ENCODE measurements around the gene ALKBH7. TPM values are rescaled to one million over a fixed set of nuclear protein-coding genes. Genes with fewer than 3 reads are reported as not detected.
A peak's percentile ranks its signal among the peaks of the same experiment; 100 is the strongest.

Gene ALKBH7
- total and polyA plus RNA-seq, 2 of the 13 experiments (the other 11 are each of a cell fraction or from before 2014, with no cell fraction given): 29.6 to 45.9 TPM

DNA sequence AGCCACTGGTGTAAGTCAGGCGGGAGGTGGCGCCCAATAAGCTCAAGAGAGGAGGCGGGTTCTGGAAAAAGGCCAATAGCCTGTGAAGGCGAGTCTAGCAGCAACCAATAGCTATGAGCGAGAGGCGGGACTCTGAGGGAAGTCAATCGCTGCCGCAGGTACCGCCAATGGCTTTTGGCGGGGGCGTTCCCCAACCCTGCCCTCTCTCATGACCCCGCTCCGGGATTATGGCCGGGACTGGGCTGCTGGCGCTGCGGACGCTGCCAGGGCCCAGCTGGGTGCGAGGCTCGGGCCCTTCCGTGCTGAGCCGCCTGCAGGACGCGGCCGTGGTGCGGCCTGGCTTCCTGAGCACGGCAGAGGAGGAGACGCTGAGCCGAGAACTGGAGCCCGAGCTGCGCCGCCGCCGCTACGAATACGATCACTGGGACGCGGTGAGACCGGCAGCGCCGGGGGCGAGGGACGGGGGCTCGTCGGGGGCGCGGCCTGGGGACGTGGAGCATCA lies at the start of gene ALKBH7 (continued):
- TF ChIP-seq, protein P1, sequence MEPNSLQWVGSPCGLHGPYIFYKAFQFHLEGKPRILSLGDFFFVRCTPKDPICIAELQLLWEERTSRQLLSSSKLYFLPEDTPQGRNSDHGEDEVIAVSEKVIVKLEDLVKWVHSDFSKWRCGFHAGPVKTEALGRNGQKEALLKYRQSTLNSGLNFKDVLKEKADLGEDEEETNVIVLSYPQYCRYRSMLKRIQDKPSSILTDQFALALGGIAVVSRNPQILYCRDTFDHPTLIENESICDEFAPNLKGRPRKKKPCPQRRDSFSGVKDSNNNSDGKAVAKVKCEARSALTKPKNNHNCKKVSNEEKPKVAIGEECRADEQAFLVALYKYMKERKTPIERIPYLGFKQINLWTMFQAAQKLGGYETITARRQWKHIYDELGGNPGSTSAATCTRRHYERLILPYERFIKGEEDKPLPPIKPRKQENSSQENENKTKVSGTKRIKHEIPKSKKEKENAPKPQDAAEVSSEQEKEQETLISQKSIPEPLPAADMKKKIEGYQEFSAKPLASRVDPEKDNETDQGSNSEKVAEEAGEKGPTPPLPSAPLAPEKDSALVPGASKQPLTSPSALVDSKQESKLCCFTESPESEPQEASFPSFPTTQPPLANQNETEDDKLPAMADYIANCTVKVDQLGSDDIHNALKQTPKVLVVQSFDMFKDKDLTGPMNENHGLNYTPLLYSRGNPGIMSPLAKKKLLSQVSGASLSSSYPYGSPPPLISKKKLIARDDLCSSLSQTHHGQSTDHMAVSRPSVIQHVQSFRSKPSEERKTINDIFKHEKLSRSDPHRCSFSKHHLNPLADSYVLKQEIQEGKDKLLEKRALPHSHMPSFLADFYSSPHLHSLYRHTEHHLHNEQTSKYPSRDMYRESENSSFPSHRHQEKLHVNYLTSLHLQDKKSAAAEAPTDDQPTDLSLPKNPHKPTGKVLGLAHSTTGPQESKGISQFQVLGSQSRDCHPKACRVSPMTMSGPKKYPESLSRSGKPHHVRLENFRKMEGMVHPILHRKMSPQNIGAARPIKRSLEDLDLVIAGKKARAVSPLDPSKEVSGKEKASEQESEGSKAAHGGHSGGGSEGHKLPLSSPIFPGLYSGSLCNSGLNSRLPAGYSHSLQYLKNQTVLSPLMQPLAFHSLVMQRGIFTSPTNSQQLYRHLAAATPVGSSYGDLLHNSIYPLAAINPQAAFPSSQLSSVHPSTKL (CRISPR knock-in tag; IDR thresholded peaks at IDR 0.05): no peak
- TF ChIP-seq FOXP1 (IDR thresholded peaks at IDR 0.05): no peak
- no peak for TF ChIP-seq FOXP1 (CRISPR knock-in tag; IDR thresholded peaks at IDR 0.05)
- TF ChIP-seq ZNF296 (CRISPR knock-in tag; conservative IDR thresholded peaks at IDR 0.05): no peak
- TF ChIP-seq CENPT (CRISPR knock-in tag; IDR thresholded peaks at IDR 0.05; ENCODE audit: low read depth): peak; percentile 85; the same call in 1 of the 2 replicates
- TF ChIP-seq ZSCAN25 (CRISPR knock-in tag; IDR thresholded peaks at IDR 0.05): no peak
- TF ChIP-seq, protein P2, sequence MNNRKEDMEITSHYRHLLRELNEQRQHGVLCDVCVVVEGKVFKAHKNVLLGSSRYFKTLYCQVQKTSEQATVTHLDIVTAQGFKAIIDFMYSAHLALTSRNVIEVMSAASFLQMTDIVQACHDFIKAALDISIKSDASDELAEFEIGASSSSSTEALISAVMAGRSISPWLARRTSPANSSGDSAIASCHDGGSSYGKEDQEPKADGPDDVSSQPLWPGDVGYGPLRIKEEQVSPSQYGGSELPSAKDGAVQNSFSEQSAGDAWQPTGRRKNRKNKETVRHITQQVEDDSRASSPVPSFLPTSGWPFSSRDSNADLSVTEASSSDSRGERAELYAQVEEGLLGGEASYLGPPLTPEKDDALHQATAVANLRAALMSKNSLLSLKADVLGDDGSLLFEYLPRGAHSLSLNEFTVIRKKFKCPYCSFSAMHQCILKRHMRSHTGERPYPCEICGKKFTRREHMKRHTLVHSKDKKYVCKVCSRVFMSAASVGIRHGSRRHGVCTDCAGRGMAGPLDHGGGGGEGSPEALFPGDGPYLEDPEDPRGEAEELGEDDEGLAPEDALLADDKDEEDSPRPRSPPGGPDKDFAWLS (CRISPR knock-in tag; IDR thresholded peaks at IDR 0.05; ENCODE audit: borderline replicate concordance): no peak
- TF ChIP-seq XBP1 (CRISPR knock-in tag; IDR thresholded peaks at IDR 0.05): no peak
- TF ChIP-seq, protein P3, sequence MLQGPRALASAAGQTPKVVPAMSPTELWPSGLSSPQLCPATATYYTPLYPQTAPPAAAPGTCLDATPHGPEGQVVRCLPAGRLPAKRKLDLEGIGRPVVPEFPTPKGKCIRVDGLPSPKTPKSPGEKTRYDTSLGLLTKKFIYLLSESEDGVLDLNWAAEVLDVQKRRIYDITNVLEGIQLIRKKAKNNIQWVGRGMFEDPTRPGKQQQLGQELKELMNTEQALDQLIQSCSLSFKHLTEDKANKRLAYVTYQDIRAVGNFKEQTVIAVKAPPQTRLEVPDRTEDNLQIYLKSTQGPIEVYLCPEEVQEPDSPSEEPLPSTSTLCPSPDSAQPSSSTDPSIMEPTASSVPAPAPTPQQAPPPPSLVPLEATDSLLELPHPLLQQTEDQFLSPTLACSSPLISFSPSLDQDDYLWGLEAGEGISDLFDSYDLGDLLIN (CRISPR knock-in tag; IDR thresholded peaks at IDR 0.05; ENCODE audit: borderline replicate concordance): no peak; the same call in 1 of the 2 replicates
- no peak for TF ChIP-seq ELF4 (CRISPR knock-in tag; IDR thresholded peaks at IDR 0.05; ENCODE audit: borderline replicate concordance)
- TF ChIP-seq HMGA1 (CRISPR knock-in tag; conservative IDR thresholded peaks at IDR 0.05): no peak
- TF ChIP-seq, protein P4, sequence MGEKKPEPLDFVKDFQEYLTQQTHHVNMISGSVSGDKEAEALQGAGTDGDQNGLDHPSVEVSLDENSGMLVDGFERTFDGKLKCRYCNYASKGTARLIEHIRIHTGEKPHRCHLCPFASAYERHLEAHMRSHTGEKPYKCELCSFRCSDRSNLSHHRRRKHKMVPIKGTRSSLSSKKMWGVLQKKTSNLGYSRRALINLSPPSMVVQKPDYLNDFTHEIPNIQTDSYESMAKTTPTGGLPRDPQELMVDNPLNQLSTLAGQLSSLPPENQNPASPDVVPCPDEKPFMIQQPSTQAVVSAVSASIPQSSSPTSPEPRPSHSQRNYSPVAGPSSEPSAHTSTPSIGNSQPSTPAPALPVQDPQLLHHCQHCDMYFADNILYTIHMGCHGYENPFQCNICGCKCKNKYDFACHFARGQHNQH (CRISPR knock-in tag; IDR thresholded peaks at IDR 0.05): peak; percentile 12; the same call in 1 of the 2 replicates
- TF ChIP-seq MTA1 (CRISPR knock-in tag; IDR thresholded peaks at IDR 0.05; ENCODE audit: borderline replicate concordance): peak; percentile 36; the same call in 1 of the 2 replicates
- TF ChIP-seq JDP2 (CRISPR knock-in tag; IDR thresholded peaks at IDR 0.05; ENCODE audit: borderline replicate concordance): no peak
- TF ChIP-seq HMG20B (CRISPR knock-in tag; conservative IDR thresholded peaks at IDR 0.05): no peak
- 0 out of 2 replicates have a peak, but pooled peaks have one; percentile 34 for TF ChIP-seq ZNF777 (CRISPR knock-in tag; IDR thresholded peaks at IDR 0.05)
- TF ChIP-seq BORCS8-MEF2B (CRISPR knock-in tag; IDR thresholded peaks at IDR 0.05): peak; percentile 94
- peak; percentile 69 for TF ChIP-seq POLR2AphosphoS5 (IDR thresholded peaks at IDR 0.05; ENCODE audit: low read depth, low read length)
- no peak for TF ChIP-seq MIER3 (CRISPR knock-in tag; IDR thresholded peaks at IDR 0.05; ENCODE audit: borderline replicate concordance)
- no peak for TF ChIP-seq HDAC6 (IDR thresholded peaks at IDR 0.05; ENCODE audit: low read depth, low read length)
- TF ChIP-seq ZNF569 (CRISPR knock-in tag; IDR thresholded peaks at IDR 0.05; ENCODE audit: borderline replicate concordance): no peak
- TF ChIP-seq SMAD3 (CRISPR knock-in tag; IDR thresholded peaks at IDR 0.05): no peak
- TF ChIP-seq FOXA3 (CRISPR knock-in tag; IDR thresholded peaks at IDR 0.05): no peak
- TF ChIP-seq ZNF549 (CRISPR knock-in tag; IDR thresholded peaks at IDR 0.05): no peak
- peak; percentile 61; the same call in 1 of the 2 replicates for TF ChIP-seq ZNF501 (CRISPR knock-in tag; IDR thresholded peaks at IDR 0.05)
- no peak for TF ChIP-seq GATAD2A (CRISPR knock-in tag; IDR thresholded peaks at IDR 0.05)
